HG03066 (cell line): Measurements from ENCODE around the gene CECR2.
"Not testable (repeated sequence)": the region's sequence is repeated elsewhere in the genome, so short reads cannot be mapped to it uniquely, and the experiment has no call there.

Source experiments
- ATAC-seq: cut with Tn5 transposase; IDR thresholded peaks from one replicate; pipeline ENCODE4 v1.9.1; 2021; ENCODE audit warnings: low read depth; ENCODE audit not compliant: unreplicated experiment

CECR2 gene

GRCh38 chr22:17562906-17563870 lies 193.9 kb downstream of the CECR2 start, which contains the start of gene SLC25A18:
SLC25A18 (plus strand) TSS chr22:17563498; CDS start chr22:17579945, 16,447 bp downstream.
- no peak for ATAC-seq

GRCh38 chr22:17563936-17564391 lies 194.7 kb downstream of the CECR2 start:
- no peak for ATAC-seq

GRCh38 chr22:17566016-17566687 lies 196.9 kb downstream of the CECR2 start:
- ATAC-seq: not testable (repeated sequence)

GRCh38 chr22:17566776-17567175 lies 197.5 kb downstream of the CECR2 start:
- ATAC-seq: no peak

GRCh38 chr22:17569971-17570511 lies 200.8 kb downstream of the CECR2 start:
- ATAC-seq: no peak

- ATAC-seq: no peak
These were observed 201.8 kb downstream of the CECR2 start for GRCh38 chr22:17570851-17571631.

GRCh38 chr22:17575151-17575550 lies 205.9 kb downstream of the CECR2 start:
- ATAC-seq: no peak

GRCh38 chr22:17575681-17576080 lies 206.4 kb downstream of the CECR2 start:
- ATAC-seq: no peak

- no peak for ATAC-seq
These were observed 207.2 kb downstream of the CECR2 start for GRCh38 chr22:17576470-17576869.

GRCh38 chr22:17578136-17578754 lies 209.0 kb downstream of the CECR2 start:
- ATAC-seq: no peak

GRCh38 chr22:17579535-17579981 lies 210.3 kb downstream of the CECR2 start:
- no peak for ATAC-seq

GRCh38 chr22:17580441-17581031 lies 211.3 kb downstream of the CECR2 start:
- no peak for ATAC-seq

GRCh38 chr22:17581056-17581455 lies 211.8 kb downstream of the CECR2 start:
- ATAC-seq: no peak

GRCh38 chr22:17581631-17582030 lies 212.4 kb downstream of the CECR2 start:
- ATAC-seq: no peak

- ATAC-seq: no peak
These were observed 213.9 kb downstream of the CECR2 start for GRCh38 chr22:17583151-17583550.

GRCh38 chr22:17586831-17587440 lies 217.7 kb downstream of the CECR2 start:
- ATAC-seq: no peak

- no peak for ATAC-seq
These were observed 218.4 kb downstream of the CECR2 start for GRCh38 chr22:17587629-17588028.

GRCh38 chr22:17588606-17589005 lies 219.3 kb downstream of the CECR2 start:
- ATAC-seq: no peak

GRCh38 chr22:17589810-17590375 lies 220.6 kb downstream of the CECR2 start:
- no peak for ATAC-seq
